GM23338 (cell line): Measurements from ENCODE around the gene EHBP1L1.
A peak's percentile ranks its signal among the peaks of the same experiment; 100 is the strongest.

ENCODE experiments used
- CREB1 ChIP-seq: fragments of 250-450 bp; sonication (Bioruptor Pico); IDR thresholded peaks from 2 replicates; pipeline ENCODE4 v1.5.0; 2020; ENCODE audit warnings: low read depth, mild to moderate bottlenecking, moderate library complexity
- CTCF ChIP-seq, 2 experiments: fragments of 200-600 bp in 1 of 2; sonication (generic) in 1 of 2; conservative IDR thresholded peaks; 2 replicates each; pipeline versions ENCODE4 v1.5.1 to v1.6.1; 2016 to 2017; ENCODE audit warnings: antibody characterized with exemption in 2 of 2, low read depth in 2 of 2, mild to moderate bottlenecking in 2 of 2, moderate library complexity in 1 of 2
- ETS1 ChIP-seq: IDR thresholded peaks from 2 replicates; pipeline ENCODE4 v1.6.1; 2016; ENCODE audit warnings: antibody characterized with exemption
- EZH2 ChIP-seq: fragments of 200-600 bp; sonication (generic); IDR thresholded peaks from one replicate; pipeline ENCODE4 v1.8.0; 2017; ENCODE audit warnings: antibody characterized with exemption, mild to moderate bottlenecking, low read depth; ENCODE audit not compliant: unreplicated experiment
- JUNB ChIP-seq: IDR thresholded peaks from one replicate; pipeline ENCODE4 v1.6.1; 2016; ENCODE audit warnings: antibody characterized with exemption; ENCODE audit not compliant: unreplicated experiment
- POLR2AphosphoS5 ChIP-seq: IDR thresholded peaks from 2 replicates; pipeline ENCODE4 v1.6.1; 2016; ENCODE audit warnings: antibody characterized with exemption, low read depth
- REST ChIP-seq: IDR thresholded peaks from one replicate; pipeline ENCODE4 v1.6.1; 2018; ENCODE audit warnings: antibody characterized with exemption; ENCODE audit not compliant: unreplicated experiment
- STAT1 ChIP-seq: IDR thresholded peaks from one replicate; pipeline ENCODE4 v1.6.1; 2016; ENCODE audit warnings: antibody characterized with exemption; ENCODE audit not compliant: unreplicated experiment

- TF ChIP-seq CTCF (conservative IDR thresholded peaks at IDR 0.05; ENCODE audit: low read depth in 2 of 2) (peak; percentile 63 to 77), POLR2AphosphoS5 (no peak), EZH2 (no peak), REST (no peak), CREB1 (CRISPR knock-in tag) (no peak), STAT1 (no peak), ETS1 (no peak), JUNB (no peak)
Observed at GRCh38 chr11:65571940-65572339, 3.9 kb upstream of the EHBP1L1 start.
